Adrenal gland (tissue), 12 donors: Measurements from ENCODE around the gene TANC1. TPM values are rescaled to one million over a fixed set of nuclear protein-coding genes. Genes with fewer than 3 reads are reported as not detected.

Experiments used
- DNase-seq, 7 donors: peaks; one replicate each; pipeline ENCODE4 v3.0.0-alpha.2; 2019 to 2020
- H3K27ac ChIP-seq, 5 donors: fragments of 200-600 bp; sonication (generic) in 4 of 5; 1 replicate in 3 of 5; 2 replicates in 2 of 5; pipeline versions ENCODE4 v1.5.1 to v1.8.0; 2016 to 2020; ENCODE audit warnings: mild to moderate bottlenecking in 1 of 5
- H3K27me3 ChIP-seq: fragments of 200-600 bp; 2 replicates; pipeline ENCODE4 v1.8.0; 2021
- H3K36me3 ChIP-seq, 2 donors: fragments of 200-600 bp; replicated peaks in 1 of 2; 1 replicate in 1 of 2; 2 replicates in 1 of 2; pipeline versions ENCODE4 v1.5.1 to v1.8.0; 2018 to 2022
- H3K4me1 ChIP-seq, 2 donors: fragments of 200-600 bp; replicated peaks in 1 of 2; 1 replicate in 1 of 2; 2 replicates in 1 of 2; pipeline versions ENCODE4 v1.5.1 to v1.8.0; 2018 to 2021
- H3K4me3 ChIP-seq, 4 donors: fragments of 200-600 bp; sonication (generic) in 3 of 4; one replicate each; pipeline ENCODE4 v1.5.1; 2016 to 2018
- H3K9me3 ChIP-seq, 3 donors: fragments of 200-600 bp; sonication (generic) in 1 of 3; replicated peaks in 1 of 3; 1 replicate in 2 of 3; 2 replicates in 1 of 3; pipeline versions ENCODE4 v1.5.1 to v1.8.0; 2016 to 2021
- POLR2A ChIP-seq, 2 donors: fragments of 450-650 bp; IDR thresholded peaks; one replicate each; pipeline ENCODE4 v1.6.1; 2017; ENCODE audit warnings: antibody characterized with exemption in 2 of 2, mild to moderate bottlenecking in 2 of 2, moderate library complexity in 1 of 2
- WGBS, 4 donors: extraction: QIAGEN DNeasy Blood & Tissue Kit in 2 of 4; methylation state at CpG; one replicate each; pipeline versions ENCODE4 v1.1.5 to v1.1.7; 2013 to 2017; 5-methylcytosine and 5-hydroxymethylcytosine counted together
- intact Hi-C, 2 donors: fragments of 100-400 bp; cut with DNase I; formaldehyde crosslinking; loops; one replicate each; pipeline versions ENCODE4 v1.14.1 to v1.15.0; 2022 to 2023
- polyA plus RNA-seq, 3 donors: library from polyadenylated mRNA; stranded (reverse); fragments of 200-250 nt in 2 of 3; fragments of 350-450 nt in 1 of 3; fragmentation: Illumina TruSeq in 1 of 3; extraction: RNeasy Lipid Tissue Mini Kit (QIAGEN cat#74804) in 1 of 3; gene quantifications; one replicate each; pipeline ENCODE4 v1.2.3, GENCODE V29; 2013 to 2014
- total RNA-seq, 9 donors: library from RNA; depleted of rRNA in 4 of 9; stranded (reverse); fragments of >200 nt in 4 of 9; fragments of 120-200 nt in 1 of 9; fragmentation: NEBNext Ultra II Directional in 1 of 9; extraction: Animal tissue kit (Norgen Biotek cat#: 25700) in 1 of 9; gene quantifications; one replicate each; pipeline versions ENCODE4 v1.1.0 to v1.2.4, GENCODE V29; 2013 to 2023
- TF ChIP-seq, protein P1 (sequence below), 6 experiments: fragments of 450-650 bp in 4 of 6; fragments of 200-600 bp in 2 of 6; sonication (generic) in 1 of 6; IDR thresholded peaks; 1 replicate in 5 of 6; 2 replicates in 1 of 6; pipeline versions ENCODE4 v1.5.1 to v1.8.0; 2016 to 2021; ENCODE audit warnings: antibody characterized with exemption in 6 of 6, mild to moderate bottlenecking in 2 of 6, moderate library complexity in 1 of 6
- donor health status: healthy with polysubstance abuse.
- donor health status: Bipolar disorder and iron deficiency.
- donor health status: DM: yes; HTN: yes; CAD: no.
- donor health status: DM: no; HTN: no; CAD: no.
- donor health status: DM: no; HTN: no; CAD: no.
- donor health status: DM: yes; HTN: yes; CAD: no.

The TANC1 gene
- total and polyA plus RNA-seq, 12 donors: 14.1 to 53.3 (median 24.8) TPM

DNA sequence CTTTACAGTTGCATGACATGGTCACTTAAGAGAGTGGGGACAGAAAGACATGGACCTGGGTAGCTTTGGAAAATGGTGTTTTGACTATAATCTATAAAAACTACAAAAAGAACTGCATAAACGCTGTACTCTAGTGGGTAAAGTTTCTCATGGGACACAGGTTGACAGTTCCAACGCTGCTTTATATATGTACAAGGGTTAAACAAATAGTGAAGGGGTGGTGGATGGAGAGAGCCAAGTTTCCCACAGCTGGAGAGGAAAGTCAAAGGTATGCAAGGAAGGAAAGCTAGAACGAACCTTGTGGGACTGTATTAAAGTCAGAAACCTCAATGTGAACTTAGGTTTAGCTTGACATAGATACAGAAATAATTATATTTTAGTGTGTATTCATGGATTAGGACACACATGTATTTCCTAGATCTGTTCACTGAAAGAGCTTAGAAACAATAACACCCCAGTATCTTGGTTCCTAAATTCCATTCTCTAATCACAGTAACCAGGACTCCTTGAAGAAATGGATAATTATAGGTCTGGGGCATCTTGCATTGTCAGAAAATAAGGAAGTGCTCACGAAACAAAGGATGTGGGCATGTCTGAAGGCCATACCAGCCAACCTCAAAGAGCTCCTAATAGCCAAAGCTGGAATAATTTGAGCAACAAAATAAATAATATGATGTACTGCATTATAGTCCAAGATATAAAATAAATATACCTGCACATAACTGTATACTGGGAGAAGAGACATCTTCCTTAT lies 28.8 kb downstream of the TANC1 start:
- TF ChIP-seq, protein P1, sequence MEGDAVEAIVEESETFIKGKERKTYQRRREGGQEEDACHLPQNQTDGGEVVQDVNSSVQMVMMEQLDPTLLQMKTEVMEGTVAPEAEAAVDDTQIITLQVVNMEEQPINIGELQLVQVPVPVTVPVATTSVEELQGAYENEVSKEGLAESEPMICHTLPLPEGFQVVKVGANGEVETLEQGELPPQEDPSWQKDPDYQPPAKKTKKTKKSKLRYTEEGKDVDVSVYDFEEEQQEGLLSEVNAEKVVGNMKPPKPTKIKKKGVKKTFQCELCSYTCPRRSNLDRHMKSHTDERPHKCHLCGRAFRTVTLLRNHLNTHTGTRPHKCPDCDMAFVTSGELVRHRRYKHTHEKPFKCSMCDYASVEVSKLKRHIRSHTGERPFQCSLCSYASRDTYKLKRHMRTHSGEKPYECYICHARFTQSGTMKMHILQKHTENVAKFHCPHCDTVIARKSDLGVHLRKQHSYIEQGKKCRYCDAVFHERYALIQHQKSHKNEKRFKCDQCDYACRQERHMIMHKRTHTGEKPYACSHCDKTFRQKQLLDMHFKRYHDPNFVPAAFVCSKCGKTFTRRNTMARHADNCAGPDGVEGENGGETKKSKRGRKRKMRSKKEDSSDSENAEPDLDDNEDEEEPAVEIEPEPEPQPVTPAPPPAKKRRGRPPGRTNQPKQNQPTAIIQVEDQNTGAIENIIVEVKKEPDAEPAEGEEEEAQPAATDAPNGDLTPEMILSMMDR (IDR thresholded peaks at IDR 0.05): no peak
- TF ChIP-seq POLR2A (IDR thresholded peaks at IDR 0.05): no peak
- H3K4me1 ChIP-seq: peaks cover 15 to 26% of the 10 kb centered on the region in 2 donors
- H3K27me3 ChIP-seq: no peaks in the 10 kb centered on the region
- no peaks in the 10 kb centered on the region for H3K36me3 ChIP-seq
- H3K9me3 ChIP-seq: no peaks in the 10 kb centered on the region
- no peak overlapping the region for H3K4me3 ChIP-seq
- WGBS, 4 donors: 65 to 76% (median 69%) methylated on average over 4 of the region's 4 CpGs
- DNase-seq: no peak
- intact Hi-C loops: no loop called here
- peak overlapping the region in 2 of 5 donors; percentile 45 to 82 for H3K27ac ChIP-seq

DNA sequence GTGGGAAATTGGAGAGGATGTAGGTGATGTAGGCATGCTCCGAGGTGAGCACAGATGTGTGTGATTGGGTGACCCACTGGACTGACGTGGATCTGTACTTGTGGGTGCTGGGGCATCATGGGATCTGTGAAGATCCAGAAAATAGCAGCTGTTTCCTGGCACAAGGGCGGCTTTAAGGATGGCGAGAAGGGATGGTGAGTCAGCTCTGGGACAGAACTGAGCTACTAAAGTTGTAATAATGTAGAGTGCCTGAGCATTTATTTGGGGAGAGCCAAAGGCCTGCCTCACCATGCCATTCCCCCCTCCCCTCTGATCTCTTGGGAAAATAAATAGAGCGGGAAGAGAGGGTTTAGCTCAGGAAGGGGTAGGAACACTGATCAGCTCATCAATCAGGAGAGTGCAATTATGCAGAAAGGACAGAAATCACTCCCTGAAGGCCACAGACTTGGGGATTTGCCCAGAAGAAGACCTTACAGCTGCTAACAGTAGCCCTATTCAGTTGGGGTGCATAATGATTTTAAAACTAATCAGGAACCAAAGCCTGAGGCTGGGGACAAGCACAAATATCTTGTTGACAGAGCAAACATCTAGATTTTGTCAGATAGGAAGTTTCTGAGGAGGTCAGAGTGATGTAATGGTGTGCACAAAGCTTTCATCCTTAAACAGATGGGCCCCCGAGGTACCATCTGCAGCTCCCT lies 30.3 kb downstream of the TANC1 start:
- H3K9me3 ChIP-seq: no peaks in the 10 kb centered on the region
- no peaks in the 10 kb centered on the region for H3K27me3 ChIP-seq
- no peaks in the 10 kb centered on the region for H3K36me3 ChIP-seq
- H3K4me1 ChIP-seq: peaks cover 15 to 26% of the 10 kb centered on the region in 2 donors
- WGBS, 4 donors: 36 to 38% (median 37%) methylated on average over 6 of the region's 6 CpGs
- intact Hi-C loops: no loop called here
- no peak overlapping the region for H3K4me3 ChIP-seq
- peak overlapping the region; percentile 3 to 82 (median 45) for H3K27ac ChIP-seq
- DNase-seq: peak; percentile 40 to 86 (median 76)
- TF ChIP-seq, protein P1 (IDR thresholded peaks at IDR 0.05): no peak
- no peak for TF ChIP-seq POLR2A (IDR thresholded peaks at IDR 0.05)

DNA sequence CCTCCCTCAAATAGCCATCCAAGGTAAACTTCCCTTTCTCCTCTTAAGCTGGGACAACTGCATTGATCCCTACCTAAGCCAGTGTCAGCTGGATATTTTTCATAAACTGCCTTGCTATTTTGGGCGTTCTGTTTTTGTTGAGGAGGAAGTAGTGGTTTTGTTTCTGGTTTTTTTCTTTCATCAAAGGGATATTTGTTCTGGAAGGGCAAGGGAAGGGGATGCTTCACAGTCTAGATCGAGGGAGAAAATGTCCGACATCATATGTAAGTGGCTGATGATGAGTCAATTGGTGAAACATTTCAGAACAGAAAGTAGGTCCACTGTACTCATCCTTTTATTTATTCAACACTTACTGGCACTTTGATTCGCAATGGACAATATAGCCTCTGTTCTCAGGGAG lies 31.0 kb downstream of the TANC1 start:
- H3K27ac ChIP-seq: peak overlapping the region in 3 of 5 donors; percentile 45 to 82 (median 81)

DNA sequence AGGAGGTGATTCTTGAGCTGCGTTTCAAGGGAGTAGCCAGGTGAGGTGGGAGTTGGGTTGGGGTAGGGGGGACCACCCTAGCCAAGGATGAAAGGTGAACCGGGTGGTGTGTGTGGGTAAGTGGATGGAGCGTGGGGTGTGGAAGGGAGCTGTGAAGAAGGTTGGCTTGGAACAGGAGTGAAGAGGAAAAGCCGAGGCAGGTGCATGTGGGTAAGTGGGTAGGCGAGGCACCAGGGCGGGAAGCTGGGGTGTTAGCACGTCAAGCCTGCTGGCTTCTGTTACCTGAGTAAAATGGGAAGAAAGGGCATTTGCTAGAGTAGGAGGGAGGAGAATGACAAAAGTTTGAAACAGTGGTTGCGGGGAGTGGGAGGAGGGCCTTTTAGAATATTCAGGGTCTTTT lies 31.6 kb downstream of the TANC1 start:
- intact Hi-C loops: no loop called here
- TF ChIP-seq POLR2A (IDR thresholded peaks at IDR 0.05): no peak
- TF ChIP-seq, protein P1 (IDR thresholded peaks at IDR 0.05): no peak
- H3K27me3 ChIP-seq: no peaks in the 10 kb centered on the region
- no peaks in the 10 kb centered on the region for H3K36me3 ChIP-seq
- H3K4me3 ChIP-seq: no peak overlapping the region
- 97% methylated on average over 8 of the region's 8 CpGs for WGBS, 4 donors
- DNase-seq: no peak
- H3K9me3 ChIP-seq: no peaks in the 10 kb centered on the region
- peaks cover 15 to 20% of the 10 kb centered on the region in 2 donors for H3K4me1 ChIP-seq
- no peak overlapping the region for H3K27ac ChIP-seq

More for the DNA sequence above, 31.0 kb downstream of the TANC1 start:
- H3K4me3 ChIP-seq: no peak overlapping the region
- intact Hi-C loops: no loop called here
- H3K27me3 ChIP-seq: no peaks in the 10 kb centered on the region
- H3K4me1 ChIP-seq: peaks cover 15 to 20% of the 10 kb centered on the region in 2 donors
- DNase-seq: no peak
- no peaks in the 10 kb centered on the region for H3K36me3 ChIP-seq
- TF ChIP-seq POLR2A (IDR thresholded peaks at IDR 0.05): no peak
- TF ChIP-seq, protein P1 (IDR thresholded peaks at IDR 0.05): no peak
- H3K9me3 ChIP-seq: no peaks in the 10 kb centered on the region
- whole genome bisulfite sequencing, 4 donors: 53 to 63% (median 58%) methylated on average over 4 of the region's 4 CpGs
